Left cardiac atrium (tissue), 4 donors: ENCODE results near the gene FAAP24. TPM values are rescaled to one million over a fixed set of nuclear protein-coding genes. Genes with fewer than 3 reads are reported as not detected.
A peak's percentile ranks its signal among the peaks of the same experiment; 100 is the strongest.
"Not testable (repeated sequence)": the region's sequence is repeated elsewhere in the genome, so short reads cannot be mapped to it uniquely, and the experiment has no call there.

Experiments
- ATAC-seq, 2 donors: fragments of 200-7000 bp; cut with Tn5 transposase; one replicate each; pipeline ENCODE4 v1.9.1; 2020; ENCODE audit warnings: mild to moderate bottlenecking in 2 of 2, moderate library complexity in 2 of 2
- DNase-seq: peaks from one replicate; pipeline ENCODE4 v3.0.0-alpha.2; 2020
- intact Hi-C, 2 donors: fragments of 100-400 bp; cut with DNase I; formaldehyde crosslinking; loops; one replicate each; pipeline versions ENCODE4 v1.14.1 to v1.15.1; 2022 to 2023
- total RNA-seq, 2 donors: library from RNA; stranded (reverse); fragmentation: NEBNext Ultra II Directional; extraction: Animal tissue kit (Norgen Biotek cat#: 25700); gene quantifications; one replicate each; pipeline ENCODE4 v1.2.1, GENCODE V29; 2021
- donor health status: DM: no; HTN: yes; CAD: no.
- donor health status: DM: no; HTN: yes; CAD: no; lungs with severe emphysema.
- donor health status: DM: yes; HTN: yes; CAD: no.
- donor health status: Dilated cardiomyopathy.

Gene FAAP24
- total RNA-seq, 2 donors from 2014 or later = 0.79 to 1.9 TPM

DNA sequence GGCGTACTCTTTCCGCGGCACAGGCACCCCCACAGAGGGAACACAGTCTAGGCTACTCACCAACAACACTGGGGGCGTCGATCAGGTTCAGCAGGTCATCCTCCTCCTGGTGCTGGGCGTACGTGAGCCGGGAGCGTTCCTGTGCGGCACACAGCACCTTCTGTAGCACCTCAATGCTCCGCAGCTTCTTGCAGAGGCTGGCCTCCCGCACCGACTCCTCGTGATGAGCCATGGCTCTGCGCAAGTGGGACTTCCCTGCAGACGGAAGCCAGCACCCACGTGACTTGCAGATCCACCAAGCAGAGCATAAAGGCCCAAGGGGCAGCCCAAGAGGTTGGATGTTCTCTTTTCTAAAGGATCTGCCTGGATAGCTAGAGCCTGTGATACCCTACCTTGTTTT lies 23.9 kb downstream of the FAAP24 start:
- ATAC-seq, DNase-seq, intact Hi-C loops: not testable (repeated sequence)

DNA sequence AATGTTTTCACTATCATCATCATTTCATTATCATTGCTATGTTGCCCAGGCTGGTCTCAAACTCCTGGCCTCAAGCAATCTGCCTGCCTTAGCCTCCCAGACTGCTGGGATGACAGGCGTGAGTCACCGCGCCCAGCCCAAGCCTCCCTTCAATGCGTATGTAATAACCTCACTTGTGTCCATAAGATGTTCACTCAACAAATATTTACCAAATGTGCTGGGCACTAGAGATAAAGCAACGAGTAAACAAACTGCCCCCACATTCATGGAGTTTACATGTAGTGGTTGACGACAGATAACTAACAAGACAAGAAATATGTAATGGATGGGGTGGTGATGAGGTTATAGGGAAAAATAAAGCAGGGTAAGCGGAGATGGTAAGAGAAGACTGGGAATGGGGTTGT lies 25.0 kb downstream of the FAAP24 start:
- DNase-seq, intact Hi-C loops: not testable (repeated sequence)
- peak in 1 of 2 donors; percentile 58 for ATAC-seq

DNA sequence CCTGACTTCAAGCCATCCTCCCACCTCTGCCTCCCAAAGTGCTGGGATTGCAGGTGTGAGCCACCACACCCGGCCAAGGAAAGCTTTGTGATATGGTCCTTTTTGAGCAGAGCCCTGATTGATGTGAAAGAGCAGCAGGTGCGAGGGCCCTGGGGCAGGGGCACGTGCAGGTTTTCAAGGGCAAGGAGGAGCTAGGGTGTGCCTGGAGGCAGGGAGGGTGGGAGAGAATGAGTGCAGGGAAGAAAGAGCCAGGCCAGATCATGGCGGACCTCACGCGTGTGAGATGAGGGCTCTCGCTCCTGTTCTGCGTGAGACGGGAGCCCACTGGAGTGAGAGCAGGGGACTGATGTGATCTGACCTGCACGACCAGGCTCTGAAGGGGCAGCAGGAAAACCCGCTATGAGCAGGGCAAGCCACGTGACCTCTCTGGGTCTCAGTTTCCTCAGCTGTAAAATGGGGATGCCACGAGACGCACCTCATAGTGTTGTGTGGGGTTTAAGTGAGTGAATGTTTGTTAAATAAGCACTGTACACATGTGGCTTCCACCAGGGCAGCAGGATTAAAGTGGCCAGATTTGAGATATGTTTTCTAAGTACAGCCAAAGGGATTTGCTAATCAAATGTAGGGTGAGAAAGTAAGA lies 25.8 kb downstream of the FAAP24 start:
- intact Hi-C loops = no loop called here
- ATAC-seq (no peak), DNase-seq (no peak)

DNA sequence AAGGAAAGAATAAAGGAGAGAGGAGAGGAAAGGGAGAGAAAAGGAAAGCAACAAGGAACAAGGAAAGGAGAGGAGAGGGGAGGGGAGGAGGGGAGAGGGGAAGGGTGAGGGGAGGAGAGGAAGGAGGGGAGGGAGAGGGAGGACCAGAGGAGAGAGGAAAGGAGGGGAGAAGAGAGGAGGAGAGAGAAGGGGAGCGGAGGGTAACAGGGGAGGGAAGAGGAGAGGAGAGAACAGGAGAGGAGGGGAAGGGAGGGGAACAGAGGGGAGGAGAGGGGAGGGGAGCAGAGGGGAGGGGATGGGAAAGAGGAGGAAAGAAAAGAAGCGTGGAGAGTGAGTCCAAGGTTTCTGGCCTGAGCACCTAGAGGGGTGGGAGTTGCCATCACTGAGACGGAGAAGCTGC lies 26.7 kb downstream of the FAAP24 start:
- DNase-seq (no peak), ATAC-seq (no peak)
- intact Hi-C loops = no loop called here

DNA sequence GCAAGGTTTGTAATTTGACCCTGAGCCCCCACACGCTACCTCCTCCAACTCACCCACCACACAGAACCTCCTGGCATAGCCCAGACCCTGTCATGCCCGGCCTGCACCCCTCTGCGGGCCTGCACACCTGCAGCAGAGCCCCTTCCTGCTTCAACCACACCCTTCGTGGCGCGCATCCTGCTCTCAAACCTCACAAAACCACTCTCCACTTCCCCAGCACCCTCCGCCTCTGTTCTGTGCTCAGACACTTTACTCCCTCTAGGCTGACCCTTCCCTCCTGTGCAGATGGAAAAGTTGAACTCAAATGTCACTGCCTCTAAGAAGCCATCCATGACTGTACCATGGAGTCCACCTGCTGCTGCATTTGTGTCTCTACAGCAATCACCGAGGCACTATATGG lies 28.5 kb downstream of the FAAP24 start:
- intact Hi-C loops = no loop called here
- ATAC-seq (no peak), DNase-seq (no peak)

DNA sequence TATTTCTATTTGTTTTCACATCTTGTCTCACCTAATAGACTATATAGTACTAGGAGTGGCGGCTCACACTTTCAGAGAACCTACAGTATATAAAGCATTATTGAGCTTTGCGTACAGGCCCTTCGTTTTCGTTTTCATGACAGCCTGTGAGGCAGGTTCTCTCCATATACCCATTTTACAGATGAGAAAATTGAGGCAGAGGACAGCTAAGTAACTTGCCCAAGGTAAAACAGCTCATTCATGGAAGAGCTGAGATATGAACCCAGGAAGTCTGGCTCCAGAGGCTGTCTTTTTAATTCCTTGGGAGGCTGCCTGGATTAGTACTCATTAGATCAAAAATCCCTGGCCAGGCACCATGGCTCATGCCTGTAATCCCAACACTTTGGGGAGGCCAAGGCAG lies 28.9 kb downstream of the FAAP24 start:
- intact Hi-C loops = no loop called here
- DNase-seq = no peak
- no peak for ATAC-seq

DNA sequence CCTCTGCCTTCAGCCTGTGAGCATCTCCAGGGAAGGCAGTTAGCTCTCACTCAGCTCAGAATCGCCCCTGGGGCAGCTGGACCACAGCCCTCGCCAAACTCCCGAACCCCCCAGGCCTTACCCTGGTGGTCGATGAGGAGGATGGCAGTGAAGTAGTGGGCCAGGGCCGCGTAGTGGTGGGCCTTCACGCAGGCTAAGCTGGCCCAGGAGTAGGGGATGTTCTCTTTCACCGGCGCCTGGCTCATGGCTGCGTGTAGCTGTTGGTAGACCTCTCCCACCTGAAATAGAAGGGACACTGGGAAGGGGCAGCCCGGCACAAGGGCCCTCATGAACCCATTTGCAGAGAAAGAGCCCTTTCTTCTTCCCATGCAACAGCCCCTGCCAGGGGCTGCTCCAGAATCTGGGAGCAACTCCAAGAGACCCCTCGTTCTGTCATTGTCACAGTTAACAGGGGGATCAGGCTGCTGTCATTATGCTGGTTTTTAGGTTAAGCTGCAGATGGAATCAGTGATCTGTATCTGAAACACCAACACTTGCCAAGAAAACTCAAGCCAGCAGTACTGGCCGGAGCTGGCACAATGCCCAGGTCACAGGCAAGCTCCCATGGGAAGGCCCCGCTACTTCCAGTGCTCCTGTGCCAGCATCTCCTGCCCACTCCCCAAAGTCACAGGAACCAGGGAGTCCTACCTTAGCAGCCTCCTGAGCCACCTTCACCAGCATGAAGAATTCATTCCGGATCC lies 30.3 kb downstream of the FAAP24 start:
- DNase-seq, intact Hi-C loops: not testable (repeated sequence)
- peak in 1 of 2 donors; percentile 20 for ATAC-seq

DNA sequence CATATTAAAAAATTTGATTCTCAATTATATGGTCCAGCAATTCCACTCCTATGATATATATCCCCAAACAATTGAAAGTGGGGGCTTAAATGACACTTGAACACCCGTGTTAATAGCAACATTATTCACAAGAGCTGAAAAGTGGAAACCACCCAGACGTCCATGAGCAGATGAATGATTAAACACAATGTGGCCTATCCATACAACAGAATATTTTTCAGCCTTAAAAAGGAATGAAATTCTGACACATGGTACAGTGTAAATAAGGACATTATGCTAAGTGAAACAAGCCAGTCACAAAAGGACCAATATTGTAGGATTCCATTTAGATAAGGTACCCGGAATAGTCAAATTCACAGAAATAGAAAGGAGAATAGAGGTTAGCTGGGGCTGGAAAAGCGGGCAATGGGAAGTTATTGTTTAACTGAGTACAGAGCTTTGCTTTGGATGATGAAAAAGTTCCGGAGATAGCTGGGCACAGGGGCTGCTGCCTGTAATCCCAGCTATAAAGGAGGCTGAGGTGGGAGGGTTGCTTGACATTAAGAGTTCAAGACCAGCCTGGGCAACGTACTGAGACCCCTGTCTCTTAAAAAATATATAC lies 31.5 kb downstream of the FAAP24 start:
- DNase-seq, ATAC-seq, intact Hi-C loops: not testable (repeated sequence)

DNA sequence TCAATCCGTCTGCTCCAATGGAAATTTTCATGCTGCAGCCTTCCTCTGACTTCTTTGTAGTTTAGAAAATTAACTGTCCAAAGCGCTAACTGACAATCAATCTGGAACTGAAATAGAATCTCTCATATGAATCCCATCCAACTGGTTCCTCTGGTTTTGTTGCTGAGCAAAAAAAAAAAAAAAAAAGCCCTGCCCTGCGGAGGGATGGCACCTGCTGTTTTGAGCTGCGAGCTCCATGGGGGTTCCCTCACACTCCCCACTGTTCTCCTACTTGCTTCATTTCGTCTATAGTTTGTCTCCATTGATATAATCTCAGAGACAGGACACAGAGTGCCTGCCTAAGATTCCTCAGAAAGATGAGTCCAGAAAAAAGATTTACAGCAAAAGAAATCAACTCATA lies 33.4 kb downstream of the FAAP24 start:
- DNase-seq (no peak), ATAC-seq (no peak)
- intact Hi-C loops = no loop called here

DNA sequence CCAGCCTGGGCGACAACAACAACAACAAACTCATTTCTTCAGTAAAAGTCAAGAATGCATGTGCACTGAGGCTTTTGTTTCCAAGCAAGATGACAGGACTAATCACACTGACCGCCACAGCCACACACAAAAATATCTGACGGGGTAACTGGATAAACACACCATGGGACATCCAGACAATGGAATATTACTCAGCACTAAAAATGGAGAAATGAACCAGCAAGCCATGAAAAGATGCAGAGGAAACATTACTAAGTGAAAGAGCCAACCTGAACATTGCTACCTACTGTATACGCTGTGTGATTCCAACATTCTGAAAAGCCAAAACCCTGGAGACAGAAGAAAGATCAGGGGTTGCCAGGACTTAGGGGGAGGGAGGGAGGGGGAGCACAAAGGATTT lies 36.7 kb downstream of the FAAP24 start:
- intact Hi-C loops = no loop called here
- DNase-seq (no peak), ATAC-seq (no peak)

DNA sequence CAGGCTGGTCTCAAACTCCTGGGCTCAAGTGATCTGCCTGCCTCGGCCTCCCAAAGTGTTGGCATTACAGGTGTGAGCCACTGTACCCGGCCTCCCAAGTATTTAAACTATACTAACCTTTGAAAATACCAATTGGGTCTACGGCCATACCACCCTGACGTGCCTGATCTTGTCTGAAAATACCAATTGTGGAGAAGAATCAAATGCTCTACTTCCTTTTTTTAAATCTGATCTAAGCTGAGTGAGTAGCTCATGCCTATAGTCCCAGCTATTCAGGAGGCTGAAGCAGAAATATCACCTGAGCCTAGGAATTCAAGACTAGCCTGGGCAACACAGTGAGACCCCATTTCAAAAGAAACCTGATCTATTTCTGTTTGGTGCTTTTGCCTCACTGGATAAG lies 38.8 kb downstream of the FAAP24 start:
- ATAC-seq, DNase-seq, intact Hi-C loops: not testable (repeated sequence)

DNA sequence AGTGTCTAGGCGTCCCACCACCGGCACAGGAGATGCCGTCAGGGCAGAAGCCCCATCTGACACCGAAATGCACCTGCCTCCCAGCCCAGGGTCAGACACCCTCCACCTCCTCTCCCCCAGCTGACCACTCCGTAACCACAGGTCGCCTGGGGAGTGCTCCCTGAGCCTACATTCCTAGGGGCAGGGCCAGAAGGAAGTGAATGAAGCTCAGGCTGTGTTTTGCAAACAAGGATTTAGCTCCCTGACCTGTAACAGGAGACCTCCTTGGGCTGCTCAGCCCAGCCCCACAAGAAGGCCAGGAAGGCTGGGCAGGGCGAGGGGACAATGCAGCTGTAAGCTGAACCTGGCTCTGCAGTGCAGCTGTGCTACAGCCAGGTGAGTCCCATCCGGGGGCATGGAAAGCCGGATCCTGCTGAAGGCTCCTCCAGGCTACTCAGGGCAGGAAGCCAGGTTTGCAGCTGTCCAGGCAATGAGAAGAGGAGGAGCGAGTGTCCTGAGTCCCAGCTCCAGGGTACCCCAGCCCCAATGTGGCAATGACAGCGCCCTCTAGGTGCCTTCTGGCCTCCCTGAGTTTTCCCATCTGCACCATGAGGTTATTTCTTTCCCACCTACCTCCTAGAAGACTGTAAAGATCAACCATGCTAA lies 50.6 kb downstream of the FAAP24 start:
- ATAC-seq (no peak), DNase-seq (no peak)
- intact Hi-C loops = no loop called here

DNA sequence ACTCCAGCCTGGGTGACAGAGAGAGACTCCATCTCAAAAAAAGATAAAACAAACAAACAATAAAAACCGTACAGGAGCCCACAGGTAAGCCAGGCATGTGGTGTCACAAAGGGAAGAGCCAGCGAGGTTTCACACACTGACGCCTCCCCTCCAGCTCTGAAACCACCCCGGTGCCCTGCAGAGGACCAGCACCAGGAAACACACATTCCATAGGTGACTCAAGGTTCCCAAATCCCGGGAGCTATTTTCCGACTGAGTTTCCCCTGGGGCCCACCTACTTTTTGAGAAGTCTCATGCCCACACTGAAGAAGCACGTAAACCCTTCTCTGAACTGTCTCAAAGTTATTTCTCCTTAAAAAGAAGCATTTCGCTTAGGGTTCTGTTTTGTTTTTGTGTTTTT lies 52.4 kb downstream of the FAAP24 start:
- no peak for ATAC-seq
- intact Hi-C loops = no loop called here
- DNase-seq = no peak

DNA sequence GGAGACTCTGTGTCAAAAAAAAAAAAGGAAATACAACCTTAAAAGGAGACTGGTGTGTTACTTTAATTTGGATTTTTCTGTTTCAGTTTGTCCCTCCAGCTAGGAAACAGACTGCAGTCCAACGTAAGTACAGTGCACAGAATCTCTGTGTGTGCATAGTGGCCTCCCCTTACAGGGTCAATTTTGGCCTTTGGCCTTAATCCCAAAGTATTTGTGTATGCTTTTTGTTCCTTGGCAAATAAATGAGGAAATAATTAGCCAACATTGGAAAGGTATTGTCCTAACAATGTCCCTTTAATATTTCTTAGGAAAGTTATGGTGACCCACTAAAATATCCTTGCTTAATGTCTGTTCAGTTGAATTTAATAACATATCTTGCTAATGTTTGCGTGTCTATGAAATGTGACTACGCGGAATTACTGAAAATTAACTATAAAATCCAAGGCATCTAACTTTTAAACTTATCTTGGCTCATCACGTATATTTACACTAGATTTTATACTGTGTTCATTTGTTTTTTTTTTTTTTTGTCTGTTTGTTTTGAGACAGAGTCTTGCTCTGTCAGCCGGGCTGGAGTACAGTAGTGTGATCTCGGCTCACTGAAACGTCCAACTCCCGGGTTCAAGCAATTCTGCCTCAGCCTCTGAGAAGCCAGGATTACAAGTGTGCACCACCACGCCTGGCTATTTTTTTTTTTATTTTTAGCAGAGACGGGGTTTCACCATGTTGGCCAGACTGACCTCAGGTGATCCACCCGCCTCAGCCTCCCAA lies 53.6 kb downstream of the FAAP24 start:
- DNase-seq, ATAC-seq, intact Hi-C loops: not testable (repeated sequence)

DNA sequence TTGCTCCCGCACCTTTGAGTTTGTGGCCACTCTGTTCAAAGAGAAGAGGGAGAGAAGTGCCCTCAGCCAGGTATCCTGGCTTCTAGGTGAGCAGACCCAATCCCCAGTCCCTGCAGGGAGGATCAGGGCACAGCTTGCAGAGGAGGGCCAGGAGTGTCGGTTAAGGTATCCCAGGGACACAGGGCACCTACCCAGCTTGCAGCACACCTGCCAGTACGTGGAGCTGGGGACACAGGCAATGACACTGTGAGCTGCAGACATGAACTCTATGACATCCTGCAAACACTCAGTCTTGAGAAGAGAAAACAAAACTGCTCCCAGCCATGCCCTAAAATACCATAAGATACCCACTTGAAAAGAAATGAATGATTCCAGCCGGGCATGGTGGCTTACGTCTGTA lies 54.6 kb downstream of the FAAP24 start:
- DNase-seq, ATAC-seq, intact Hi-C loops: not testable (repeated sequence)
